Measurements from ENCODE around the gene EFHC1.
"Not testable (repeated sequence)": the region's sequence is repeated elsewhere in the genome, so short reads cannot be mapped to it uniquely, and the experiment has no call there.

- not testable (repeated sequence) for TF ChIP-seq EZH2, EZH2phosphoT487 (IDR thresholded peaks at IDR 0.05)
- TF ChIP-seq, protein P1, sequence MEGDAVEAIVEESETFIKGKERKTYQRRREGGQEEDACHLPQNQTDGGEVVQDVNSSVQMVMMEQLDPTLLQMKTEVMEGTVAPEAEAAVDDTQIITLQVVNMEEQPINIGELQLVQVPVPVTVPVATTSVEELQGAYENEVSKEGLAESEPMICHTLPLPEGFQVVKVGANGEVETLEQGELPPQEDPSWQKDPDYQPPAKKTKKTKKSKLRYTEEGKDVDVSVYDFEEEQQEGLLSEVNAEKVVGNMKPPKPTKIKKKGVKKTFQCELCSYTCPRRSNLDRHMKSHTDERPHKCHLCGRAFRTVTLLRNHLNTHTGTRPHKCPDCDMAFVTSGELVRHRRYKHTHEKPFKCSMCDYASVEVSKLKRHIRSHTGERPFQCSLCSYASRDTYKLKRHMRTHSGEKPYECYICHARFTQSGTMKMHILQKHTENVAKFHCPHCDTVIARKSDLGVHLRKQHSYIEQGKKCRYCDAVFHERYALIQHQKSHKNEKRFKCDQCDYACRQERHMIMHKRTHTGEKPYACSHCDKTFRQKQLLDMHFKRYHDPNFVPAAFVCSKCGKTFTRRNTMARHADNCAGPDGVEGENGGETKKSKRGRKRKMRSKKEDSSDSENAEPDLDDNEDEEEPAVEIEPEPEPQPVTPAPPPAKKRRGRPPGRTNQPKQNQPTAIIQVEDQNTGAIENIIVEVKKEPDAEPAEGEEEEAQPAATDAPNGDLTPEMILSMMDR (IDR thresholded peaks at IDR 0.05): not testable (repeated sequence)
Measured at GRCh38 chr6:52433294-52433693, 13.2 kb downstream of the EFHC1 start.

Data from neural progenitor cell (in vitro differentiated cells).